ENCODE measurements around the gene SKP1.

SKP1 gene

DNA sequence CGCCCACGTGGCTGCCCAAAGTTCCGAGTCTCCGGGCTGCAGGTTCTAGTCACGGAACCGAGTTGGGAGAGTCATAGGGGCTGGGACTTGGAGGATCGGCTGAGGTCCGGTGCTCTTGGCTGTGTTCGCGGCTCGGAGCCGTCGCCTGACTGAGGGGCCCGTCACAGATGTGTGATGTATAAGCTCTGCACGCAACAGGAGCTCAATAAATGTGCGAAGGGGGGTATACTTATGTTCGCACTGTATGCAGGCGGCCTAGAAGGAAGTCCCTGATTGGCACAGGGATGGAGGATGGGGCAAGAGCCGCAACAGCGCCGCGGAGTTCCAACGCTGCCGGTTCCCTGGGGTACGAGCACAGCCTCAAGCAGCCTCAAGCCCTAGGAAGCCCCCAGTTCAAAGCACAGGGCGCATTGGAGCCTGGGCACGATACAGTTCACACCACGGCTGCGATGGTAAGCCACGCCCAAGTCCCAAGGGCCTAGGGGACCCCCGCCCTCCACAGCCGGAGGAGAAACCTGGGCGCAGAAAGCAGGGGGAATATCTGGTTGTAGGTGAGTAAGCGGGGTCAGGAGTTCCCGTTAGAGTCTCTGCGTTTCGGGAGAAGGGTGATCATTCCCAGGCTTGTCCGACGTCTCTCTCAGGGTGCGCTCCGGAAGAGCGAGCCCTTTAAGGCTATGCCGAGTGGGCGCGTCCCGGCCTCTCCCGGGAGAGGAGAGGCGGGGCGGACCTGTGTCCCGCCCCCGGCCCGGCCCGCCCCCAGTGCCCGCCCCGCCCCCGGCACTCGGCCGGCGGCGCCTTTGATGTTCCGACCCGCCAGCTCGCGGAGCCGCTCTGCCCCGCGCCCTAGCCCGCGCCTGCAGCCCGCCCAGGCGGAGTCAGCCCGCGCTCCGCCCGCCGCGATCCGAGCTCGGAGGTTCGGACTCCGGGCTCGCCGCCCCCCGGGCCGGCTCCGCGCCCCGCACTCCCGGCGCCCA is 62.6 kb downstream of the SKP1 start, which contains the start of gene TCF7:
Gene TCF7, plus strand, starts transcription at position 780 of the 974 bp plus-strand sequence. CDS start 226 bp downstream, outside the sequence.
- no peak for DNase-seq (ENCODE audit: low read depth, low spot score)

DNA sequence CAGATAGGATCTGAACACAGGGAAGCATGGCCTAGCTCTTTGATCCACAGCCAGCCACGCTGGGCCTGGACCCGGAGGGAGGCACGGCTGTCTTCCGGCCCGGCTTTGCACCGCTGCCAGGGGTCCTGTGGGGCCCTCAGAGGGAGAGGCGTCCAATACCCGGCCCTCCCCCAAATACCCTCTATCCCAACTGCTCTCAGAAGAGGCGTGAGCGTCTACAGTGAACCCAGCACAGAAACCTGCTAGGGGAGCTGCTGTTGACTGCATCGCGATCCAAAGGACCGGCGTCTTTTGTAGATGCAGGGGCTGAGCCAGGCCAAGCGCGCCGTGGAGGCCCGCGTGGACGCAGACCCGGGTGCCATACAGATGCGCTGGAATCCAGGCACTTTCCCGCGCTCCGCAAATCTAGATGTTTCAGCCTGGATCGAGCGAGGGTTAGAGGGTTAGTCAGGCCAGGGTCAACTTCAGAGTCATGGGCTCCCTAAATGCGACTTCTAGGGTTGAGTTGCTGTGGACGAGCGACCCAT is 63.3 kb downstream of the SKP1 start:
- no peak for DNase-seq (ENCODE audit: low read depth, low spot score)

DNA sequence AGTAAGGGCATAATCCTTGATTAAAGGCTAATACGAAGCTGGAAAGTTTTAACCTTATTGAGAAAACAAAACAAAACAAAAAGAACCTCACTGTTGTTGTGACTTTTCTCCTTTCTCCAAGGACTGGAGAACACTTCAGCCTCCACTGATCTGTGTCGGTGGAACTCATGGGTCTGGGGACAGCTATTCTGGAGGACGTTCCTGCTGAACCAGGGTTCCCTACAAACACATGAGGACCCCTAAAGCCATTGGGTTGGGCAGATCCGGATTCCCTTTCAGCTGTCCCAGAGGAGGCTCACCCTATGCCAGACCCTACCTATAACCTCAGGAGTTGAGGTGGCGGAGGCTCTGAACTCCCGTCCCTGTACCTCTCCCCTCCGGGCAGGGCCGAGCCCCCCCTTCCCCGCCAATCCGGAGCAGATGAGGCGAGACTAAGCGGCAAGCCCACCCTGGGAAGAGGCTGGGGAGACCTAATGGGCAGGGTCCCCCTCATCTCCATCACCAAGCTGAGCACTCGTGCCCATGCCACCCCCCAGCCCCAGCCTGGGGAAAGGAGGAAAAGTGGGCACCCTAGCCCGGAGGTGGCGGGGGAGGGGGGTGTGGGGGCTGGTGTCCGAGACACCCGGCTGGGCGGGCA is 63.9 kb downstream of the SKP1 start:
- no peak for DNase-seq (ENCODE audit: low read depth, low spot score)

DNA sequence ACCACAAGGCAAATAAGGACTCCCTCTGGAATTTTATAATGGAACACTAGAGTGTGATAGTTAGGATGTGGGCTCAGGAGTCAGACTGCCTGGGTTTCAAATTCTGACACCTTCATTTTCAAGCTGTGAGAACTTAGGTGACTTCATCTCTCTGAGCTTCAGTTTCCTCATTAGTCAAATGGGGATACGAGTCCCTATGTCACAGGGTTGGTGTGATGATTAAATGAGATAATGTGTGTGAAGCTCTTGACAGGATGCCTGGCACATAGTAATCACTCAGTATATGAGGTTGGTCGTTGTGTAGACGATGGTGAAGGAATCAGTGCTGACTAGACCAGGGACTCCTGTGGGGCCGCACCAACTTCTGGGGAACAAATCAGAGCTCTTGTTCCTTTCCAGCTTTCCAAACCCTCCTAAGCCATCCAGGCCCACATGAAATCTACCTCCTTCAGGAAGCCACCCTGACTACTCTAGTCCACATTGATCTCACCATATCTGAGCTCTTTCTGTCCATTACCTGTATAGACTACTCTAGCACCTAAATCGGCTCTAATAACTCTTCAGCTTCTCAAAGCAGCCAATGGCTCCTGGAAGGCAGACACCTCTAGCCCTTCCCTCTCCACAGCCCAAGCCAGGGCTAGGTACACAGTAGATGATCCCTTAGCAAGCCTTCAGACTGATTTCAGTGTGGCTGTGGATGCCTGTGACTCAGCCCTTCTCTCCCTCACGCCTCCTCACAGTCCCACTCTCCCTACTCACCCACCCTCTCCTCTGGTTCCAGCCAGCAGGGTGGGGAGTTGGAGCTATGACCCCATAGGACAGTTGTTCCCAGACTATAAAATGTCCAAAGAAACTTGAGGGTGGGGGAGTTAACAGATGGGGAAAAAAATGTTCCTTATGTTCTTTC is 64.8 kb downstream of the SKP1 start:
- no peak for DNase-seq (ENCODE audit: low read depth, low spot score)

DNA sequence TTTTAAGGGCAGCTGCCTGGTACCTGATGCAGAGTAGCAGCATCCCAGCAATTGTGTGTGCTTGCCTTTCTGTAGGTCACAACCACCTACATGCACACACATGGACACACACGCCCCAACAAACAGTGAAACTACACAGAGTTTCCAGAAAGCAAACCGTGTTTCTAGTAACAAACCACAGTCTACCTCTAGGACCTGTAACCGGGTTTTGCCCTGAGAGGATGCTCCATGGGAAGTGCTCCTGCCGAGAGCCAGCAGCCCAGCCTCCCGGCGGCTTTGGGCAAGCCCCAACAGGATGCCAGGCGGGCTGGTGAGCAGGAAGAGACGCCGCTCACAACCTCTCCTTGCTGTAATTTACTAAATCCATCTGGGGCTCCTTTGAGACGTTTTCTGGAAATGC is 66.4 kb downstream of the SKP1 start:
- DNase-seq (ENCODE audit: low read depth, low spot score): no peak

DNA sequence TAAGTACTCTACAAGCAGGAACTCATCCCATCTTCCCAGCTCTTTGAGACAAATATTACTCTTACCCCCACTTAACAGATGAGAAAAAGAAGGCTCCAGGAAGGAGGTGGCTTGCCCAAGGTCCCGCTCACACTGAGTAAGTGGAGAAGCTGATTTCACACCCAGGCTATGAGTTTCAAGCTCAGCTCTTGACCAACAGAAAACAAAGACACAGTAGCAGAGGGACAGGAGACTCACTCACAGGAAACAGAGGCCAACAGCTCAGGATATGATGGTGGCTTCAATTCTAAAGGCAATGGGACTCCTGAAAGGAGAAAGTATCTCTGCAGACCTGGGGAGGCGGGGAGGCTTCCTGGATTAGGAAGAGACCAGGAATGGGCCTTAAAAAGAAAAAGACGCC is 69.0 kb downstream of the SKP1 start:
- no peak for DNase-seq (ENCODE audit: low read depth, low spot score)

DNA sequence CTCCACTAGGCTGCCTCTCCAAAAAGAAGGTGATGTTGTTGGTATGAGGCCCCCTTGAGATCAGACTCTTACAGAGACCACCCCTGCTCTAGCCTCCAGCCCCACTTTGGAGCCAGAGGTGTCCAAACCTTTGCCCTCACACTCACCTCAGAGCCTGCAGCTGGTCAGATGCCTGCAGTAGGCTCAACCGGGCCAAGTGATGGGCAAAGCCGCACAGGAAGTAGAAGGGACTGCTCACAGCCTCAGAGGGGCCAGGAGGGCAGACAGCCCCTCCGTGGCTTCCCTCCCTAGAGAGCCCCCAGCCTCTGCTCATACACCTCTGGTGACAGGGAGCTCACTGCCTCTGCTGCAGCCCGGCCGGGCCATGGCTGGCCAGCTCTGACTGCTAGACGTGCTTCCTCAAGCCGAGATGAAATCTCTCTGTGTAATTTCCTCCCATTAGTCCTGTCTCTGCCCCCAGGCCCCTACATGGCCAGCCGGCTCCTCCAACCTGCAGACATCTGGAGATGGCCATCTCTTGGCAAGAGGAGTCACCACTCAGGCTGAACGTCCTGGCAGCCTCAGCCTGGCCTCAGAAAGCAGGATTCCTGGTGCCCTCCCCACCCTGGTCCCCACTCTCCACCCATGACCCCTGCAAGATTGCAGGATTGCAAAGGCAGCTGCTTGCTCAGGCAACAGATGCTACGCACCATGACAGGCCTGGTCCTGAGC is 69.6 kb downstream of the SKP1 start:
- no peak for DNase-seq (ENCODE audit: low read depth, low spot score)

DNA sequence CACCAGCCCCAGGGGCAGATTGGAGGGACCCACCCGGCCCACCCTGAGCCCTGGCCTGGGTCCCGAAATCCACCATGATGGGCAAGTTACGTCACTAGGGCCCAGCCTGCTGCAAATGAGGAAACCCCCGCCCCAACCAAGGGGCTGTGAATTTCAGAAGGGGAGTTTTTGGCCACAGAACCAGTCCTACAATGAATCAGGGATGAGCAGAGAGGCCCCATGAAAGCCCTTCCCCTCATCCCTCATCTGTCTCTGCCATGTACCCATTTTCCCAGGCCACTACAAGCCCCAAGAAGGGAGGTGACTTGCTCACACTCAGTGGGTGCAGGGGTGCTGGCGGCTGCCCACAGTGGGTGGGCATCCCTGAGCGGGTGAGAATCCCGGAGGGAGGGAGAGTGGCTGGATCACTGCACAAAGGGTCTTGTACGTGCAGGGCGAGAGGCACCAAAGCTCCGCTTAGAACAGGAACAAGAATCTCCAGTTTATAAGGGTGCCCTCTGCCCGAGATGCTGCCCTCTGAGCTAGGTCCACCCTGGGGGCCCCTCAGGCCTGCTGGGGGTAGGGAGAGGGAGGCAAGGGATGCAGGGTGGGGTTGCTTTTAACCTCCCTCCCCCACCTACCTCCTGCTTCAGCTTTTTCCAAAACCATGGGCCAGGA is 72.6 kb downstream of the SKP1 start:
- DNase-seq (ENCODE audit: low read depth, low spot score): no peak

DNA sequence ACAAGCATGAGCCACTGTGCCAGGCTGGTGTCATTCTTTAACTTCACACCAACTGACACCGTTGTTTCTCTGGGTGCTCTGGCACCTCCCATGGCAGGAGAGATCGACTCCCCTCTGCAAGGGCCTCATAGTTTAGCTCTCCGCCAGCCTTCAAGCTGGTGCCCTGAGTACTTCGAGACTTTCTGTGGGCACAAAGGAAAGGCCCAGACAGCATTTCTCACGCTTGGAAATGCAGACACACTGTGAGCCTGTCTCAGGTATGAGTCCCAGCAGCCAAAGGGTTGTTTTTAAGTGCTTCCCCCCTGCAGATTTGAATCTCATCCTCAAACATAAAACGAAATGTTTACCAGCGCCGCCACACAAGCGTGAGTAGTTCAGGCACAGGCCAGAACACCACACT is 73.4 kb downstream of the SKP1 start:
- DNase-seq (ENCODE audit: low read depth, low spot score): no peak

DNA sequence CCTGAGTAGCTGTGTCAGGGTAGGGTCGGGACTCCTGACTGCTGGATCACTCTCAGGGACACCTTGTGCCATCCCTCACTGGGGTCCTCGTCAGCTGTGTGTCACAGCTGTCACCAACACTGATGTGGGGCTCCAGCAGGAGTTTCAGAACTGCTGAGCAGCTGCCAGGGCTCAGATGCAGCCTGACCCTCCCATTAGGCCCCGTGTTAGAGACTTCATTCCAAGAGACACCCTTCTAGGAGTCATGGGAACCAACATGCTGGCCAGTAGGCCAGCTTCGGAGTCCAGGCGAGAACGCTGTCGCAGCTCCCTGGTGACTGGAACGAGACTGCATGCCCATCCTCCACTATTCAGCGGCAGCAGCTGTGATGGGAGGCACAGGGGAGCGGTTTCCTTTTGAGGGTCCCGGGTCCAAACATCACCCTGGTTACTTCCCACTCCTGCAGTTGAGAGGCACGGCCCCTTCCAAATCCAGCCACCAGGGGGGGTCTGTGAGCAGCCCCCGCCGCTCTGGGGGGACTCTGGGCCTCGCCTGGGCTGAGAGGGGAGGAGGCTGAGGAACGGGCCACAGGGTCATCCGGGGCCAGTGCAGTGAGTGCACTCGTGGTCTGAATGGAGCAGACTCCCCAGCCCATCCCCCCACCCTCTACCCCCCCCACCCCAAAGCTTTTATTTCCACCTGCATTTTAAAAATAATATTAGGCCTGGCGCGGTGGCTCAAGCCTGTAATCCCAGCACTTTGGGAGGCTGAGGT is 74.9 kb downstream of the SKP1 start:
- peak; percentile 50 for DNase-seq (ENCODE audit: low read depth, low spot score)

DNA sequence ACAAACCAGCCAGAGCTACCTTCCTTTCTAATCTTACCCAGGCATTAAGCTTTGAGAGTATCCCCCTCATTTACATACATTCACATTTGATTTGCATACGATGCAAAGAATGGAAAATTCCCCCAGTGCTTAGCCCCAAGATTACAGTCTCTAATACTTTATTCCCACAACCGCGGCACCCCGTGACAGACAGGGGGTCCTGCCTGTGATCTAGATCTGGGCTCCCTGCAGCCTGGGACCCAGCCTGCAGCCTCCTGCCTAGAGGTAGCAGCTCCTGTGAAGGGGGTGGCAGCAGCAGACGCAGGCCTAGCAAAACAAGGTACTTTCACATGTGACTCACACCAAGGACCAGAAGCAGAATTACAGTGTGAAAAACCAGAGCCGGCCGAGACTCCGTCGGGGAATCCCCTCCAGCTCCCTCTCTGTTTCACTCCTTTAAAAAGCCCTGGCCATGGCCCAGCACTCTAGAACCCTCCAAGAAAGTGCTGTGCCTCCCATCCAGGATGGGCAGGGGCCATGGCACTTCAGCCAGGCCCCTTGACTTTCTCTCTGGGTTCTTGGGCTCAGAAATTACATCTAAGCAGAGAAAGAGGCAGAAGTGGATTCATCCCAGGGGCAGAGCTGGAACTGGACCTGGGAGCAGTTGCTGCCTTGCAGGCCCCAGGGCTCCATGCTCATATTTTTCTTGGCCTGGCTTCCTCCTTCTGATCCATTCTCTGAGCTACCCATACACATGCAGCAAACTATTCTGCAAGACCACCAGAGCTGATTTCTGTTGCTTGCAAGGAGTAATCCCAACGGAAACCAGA is 76.3 kb downstream of the SKP1 start:
- peak; percentile 68 for DNase-seq (ENCODE audit: low read depth, low spot score)

DNA sequence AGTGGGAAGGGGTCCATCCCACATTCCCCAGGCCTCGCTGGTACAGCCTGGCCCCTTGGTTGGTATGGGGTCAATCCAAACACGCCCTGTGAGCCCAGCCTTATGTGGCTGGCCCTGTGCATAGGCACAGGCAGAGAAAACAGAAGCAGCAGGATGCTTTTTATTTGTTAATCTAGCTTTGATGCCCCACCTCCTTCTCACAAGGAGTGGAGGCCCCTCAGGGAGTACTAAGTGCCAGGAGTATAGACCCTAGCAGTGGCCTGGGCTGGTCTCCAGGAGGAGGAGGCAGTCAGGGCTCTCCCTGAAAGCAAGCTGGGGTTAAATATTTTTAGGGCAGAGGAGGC is 76.8 kb downstream of the SKP1 start:
- no peak for DNase-seq (ENCODE audit: low read depth, low spot score)

DNA sequence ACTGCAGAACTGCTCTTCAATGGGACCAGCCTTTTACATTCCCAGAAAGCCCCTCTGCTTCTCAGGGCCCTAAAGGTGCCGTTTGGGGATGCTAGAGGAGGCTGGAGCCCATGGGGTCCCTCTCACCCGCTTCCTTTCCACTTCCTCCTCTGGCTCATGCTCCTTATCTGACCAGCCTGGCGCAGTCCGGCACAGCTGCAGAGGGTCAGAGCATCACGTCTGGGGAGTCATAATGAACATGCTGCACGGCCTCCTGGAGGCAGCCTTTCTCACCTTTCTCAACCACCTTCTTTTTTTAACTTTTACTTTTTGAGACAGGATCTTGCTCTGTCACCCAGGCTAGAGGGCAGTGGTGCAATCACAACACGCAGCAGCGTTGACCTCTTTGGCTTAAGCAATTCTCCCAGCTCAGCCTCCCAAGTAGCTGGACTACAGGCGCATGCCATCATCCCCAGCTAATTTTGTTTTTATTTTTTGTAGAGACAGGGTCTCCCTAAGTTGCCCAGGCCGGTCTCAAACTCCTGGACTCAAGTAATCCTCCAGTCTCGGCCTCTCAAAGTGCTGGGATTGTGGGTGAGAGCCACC is 77.4 kb downstream of the SKP1 start:
- no peak for DNase-seq (ENCODE audit: low read depth, low spot score)
